ENCODE measurements around the gene MDH2.

DNA sequence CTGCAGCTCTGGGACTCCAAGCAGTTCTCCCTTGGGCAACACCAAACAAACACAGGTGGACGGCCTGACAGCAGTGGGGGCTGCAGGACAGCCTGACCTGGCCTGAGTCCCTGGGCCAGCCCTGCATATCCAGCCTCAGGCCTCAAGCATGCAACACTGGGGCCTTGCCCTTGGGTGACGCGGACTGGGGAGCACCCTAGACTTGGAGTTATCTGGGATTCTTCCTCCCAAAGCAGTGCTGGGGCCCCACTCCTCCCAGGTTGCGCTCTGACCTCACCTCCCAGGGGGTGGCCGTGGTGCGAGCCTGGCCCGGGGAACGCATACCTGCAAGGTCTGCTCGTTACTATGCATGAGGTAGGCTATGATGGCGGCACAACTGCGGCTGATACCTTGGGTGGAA lies 47.3 kb upstream of the MDH2 start:
- no peak for TF ChIP-seq POLR2A (IDR thresholded peaks at IDR 0.05)
- TF ChIP-seq, protein P1, sequence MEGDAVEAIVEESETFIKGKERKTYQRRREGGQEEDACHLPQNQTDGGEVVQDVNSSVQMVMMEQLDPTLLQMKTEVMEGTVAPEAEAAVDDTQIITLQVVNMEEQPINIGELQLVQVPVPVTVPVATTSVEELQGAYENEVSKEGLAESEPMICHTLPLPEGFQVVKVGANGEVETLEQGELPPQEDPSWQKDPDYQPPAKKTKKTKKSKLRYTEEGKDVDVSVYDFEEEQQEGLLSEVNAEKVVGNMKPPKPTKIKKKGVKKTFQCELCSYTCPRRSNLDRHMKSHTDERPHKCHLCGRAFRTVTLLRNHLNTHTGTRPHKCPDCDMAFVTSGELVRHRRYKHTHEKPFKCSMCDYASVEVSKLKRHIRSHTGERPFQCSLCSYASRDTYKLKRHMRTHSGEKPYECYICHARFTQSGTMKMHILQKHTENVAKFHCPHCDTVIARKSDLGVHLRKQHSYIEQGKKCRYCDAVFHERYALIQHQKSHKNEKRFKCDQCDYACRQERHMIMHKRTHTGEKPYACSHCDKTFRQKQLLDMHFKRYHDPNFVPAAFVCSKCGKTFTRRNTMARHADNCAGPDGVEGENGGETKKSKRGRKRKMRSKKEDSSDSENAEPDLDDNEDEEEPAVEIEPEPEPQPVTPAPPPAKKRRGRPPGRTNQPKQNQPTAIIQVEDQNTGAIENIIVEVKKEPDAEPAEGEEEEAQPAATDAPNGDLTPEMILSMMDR (IDR thresholded peaks at IDR 0.05), result no peak
